Endothelial cell of coronary artery (primary cell): ENCODE measurements around the gene ZNF415. TPM values are rescaled to one million over a fixed set of nuclear protein-coding genes. Genes with fewer than 3 reads are reported as not detected.

ENCODE experiments used
- total RNA-seq: library from RNA; depleted of rRNA; stranded (reverse); fragments of >200 nt; gene quantifications from 2 replicates; pipeline ENCODE4 v1.2.3, GENCODE V29; 2014

ZNF415 gene
- 0.09 and 3.9 TPM in 2 replicates for total RNA-seq

DNA sequence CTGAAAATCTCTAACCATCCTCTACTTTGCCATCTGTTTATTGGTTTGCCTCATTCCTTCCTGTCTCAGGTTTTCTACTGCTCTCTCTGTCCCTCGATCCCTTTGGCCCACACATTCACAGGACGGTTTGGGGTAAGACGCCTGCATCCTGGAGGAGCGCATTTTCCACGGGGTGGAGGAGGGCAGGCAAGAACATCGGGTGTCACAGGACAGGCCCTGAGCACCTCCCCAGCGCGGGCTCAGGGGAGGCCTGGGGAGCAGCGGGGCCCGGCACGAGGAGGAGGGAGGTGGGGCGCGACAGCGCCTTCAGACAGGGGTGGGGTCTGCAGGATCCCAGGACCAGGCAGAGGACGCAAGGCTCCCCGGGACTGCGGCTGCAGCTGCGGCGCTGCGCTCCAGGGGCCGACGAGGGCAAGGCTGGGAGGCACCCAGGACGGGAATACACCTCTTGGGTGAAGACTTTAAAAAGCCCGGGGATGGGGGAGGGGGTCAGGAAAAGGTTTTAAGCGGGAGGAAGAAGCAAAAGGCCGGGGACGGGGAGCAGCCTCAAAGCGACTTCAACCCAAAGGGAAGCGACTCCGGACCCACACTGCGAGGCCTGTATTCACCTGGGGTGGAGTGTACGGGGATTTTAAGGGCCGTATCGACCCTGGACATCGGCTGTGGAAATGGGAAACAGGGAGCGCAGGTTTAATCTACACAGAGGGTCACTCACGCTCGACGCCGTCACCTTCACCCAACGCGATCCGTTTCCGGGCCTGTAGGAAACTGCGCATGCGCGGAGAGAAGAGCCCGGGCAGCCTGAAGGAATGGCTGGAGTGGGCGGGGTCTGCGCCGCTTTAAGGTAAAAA lies at the start of gene ZNF415:
Gene ZNF415, minus strand, starts transcription at position 770 of the 851 bp plus-strand sequence. CDS start 10,234 bp downstream, outside the sequence.

GRCh38 chr19:53103234-53104203 lies 29.2 kb downstream of the ZNF415 start, which contains the start of gene ZNF160:
Gene ZNF160 (minus strand): TSS chr19:53103422. CDS start chr19:53086276, 17,146 bp downstream.

Other genes with a start within 250 kb of the ZNF415 start
- gene ZNF320, start 235.3 kb downstream of the ZNF415 start, total RNA-seq = 3.6 and 6.5 TPM in 2 replicates
- 3.5 and 3.8 TPM in 2 replicates for gene ZNF888, start 209.5 kb downstream of the ZNF415 start, total RNA-seq
- 6.9 and 8.3 TPM in 2 replicates for gene ZNF816, start 170.0 kb downstream of the ZNF415 start, total RNA-seq
- gene ERVV-1, start 119.0 kb downstream of the ZNF415 start, total RNA-seq = not detected in 2 replicates
- gene ERVV-2, start 88.2 kb downstream of the ZNF415 start, total RNA-seq = not detected in 2 replicates
- 14.1 and 36.2 TPM in 2 replicates for gene ZNF160, start 29.5 kb downstream of the ZNF415 start, total RNA-seq
- gene ZNF347, start 26.1 kb upstream of the ZNF415 start, total RNA-seq = 4.1 and 7.2 TPM in 2 replicates
- 1.4 and 2.1 TPM in 2 replicates for gene ZNF665, start 60.4 kb upstream of the ZNF415 start, total RNA-seq
- 9.6 and 16.9 TPM in 2 replicates for gene ZNF677, start 122.0 kb upstream of the ZNF415 start, total RNA-seq
- not detected in 2 replicates for gene VN1R2, start 125.4 kb upstream of the ZNF415 start, total RNA-seq
- gene VN1R4, start 134.8 kb upstream of the ZNF415 start, total RNA-seq = not detected in 2 replicates
- gene ZNF845, start 200.8 kb upstream of the ZNF415 start, total RNA-seq = 7.6 and 8.1 TPM in 2 replicates
- 5.3 and 6.3 TPM in 2 replicates for gene ZNF525, start 232.8 kb upstream of the ZNF415 start, total RNA-seq